ENCODE measurements around the gene MAD1L1. TPM values are rescaled to one million over a fixed set of nuclear protein-coding genes. Genes with fewer than 3 reads are reported as not detected.

Gene MAD1L1
- total and polyA plus RNA-seq, 2 donors (not counting 3 experiments of a cell fraction or from before 2014, with no cell fraction given): 34.1 to 42.3 TPM

GRCh38 chr7:2213551-2214215 lies 19.1 kb downstream of the MAD1L1 start:
- BruUV-seq (replicated peaks): no TSS peak
- no peak overlapping the region for H3K4me3 ChIP-seq (replicated peaks in 1 of 3; ENCODE audit: insufficient read depth in 1 of 3, low read depth in 1 of 3, low read length in 3 of 3)
- H3K4me1 ChIP-seq (ENCODE audit: control insufficient read depth, extremely low read depth, insufficient read depth, low read length): no peaks in the 10 kb centered on the region
- intact Hi-C loops (cut with micrococcal nuclease) (no loop called here), dilution Hi-C loops (cut with MboI; ENCODE audit: extremely low pct_ligation_motif_present, low sequenced_read_pairs) (no loop called here)
- no peak for FAIRE-seq
- H3K4me2 ChIP-seq (ENCODE audit: insufficient read depth, low read length): no peak overlapping the region
- H3K79me2 ChIP-seq (ENCODE audit: control insufficient read depth, insufficient read depth, low read length): no peaks in the 10 kb centered on the region
- no peak overlapping the region for H2AFZ ChIP-seq (ENCODE audit: low read depth, low read length)
- CTCF ChIA-PET: interaction anchor here (0.7 kb wide), 1 partner anchor 134 kb away, joined by 3 read pairs; no protein-coding TSS in a partner anchor
- peaks cover 7 to 39% of the 10 kb centered on the region in 2 experiments for H3K36me3 ChIP-seq (ENCODE audit: control insufficient read depth in 2 of 2, extremely low read depth in 1 of 2, insufficient read depth in 2 of 2, low read length in 2 of 2)
- H3K9me3 ChIP-seq (replicated peaks; ENCODE audit: control insufficient read depth, insufficient read depth, low read length): no peaks in the 10 kb centered on the region
- TF ChIP-seq, protein P1, sequence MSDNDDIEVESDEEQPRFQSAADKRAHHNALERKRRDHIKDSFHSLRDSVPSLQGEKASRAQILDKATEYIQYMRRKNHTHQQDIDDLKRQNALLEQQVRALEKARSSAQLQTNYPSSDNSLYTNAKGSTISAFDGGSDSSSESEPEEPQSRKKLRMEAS (IDR thresholded peaks at IDR 0.05; ENCODE audit: insufficient read depth, insufficient read length): no peak
- TF ChIP-seq POLR2A (IDR thresholded peaks at IDR 0.05; ENCODE audit: low read depth, low read length) (no peak), CTCF (IDR thresholded peaks at IDR 0.05; ENCODE audit: extremely low read depth in 1 of 2, insufficient read depth in 1 of 2, low read depth in 1 of 2, low read length in 2 of 2) (no peak), EZH2 (IDR thresholded peaks at IDR 0.05; ENCODE audit: borderline replicate concordance, low read depth, low read length, severe bottlenecking) (no peak), POLR2AphosphoS5 (IDR thresholded peaks at IDR 0.05; ENCODE audit: insufficient read depth, low read depth, low read length) (no peak), MYC (IDR thresholded peaks at IDR 0.05; ENCODE audit: low read depth, low read length) (no peak), GATA2 (IDR thresholded peaks at IDR 0.05; ENCODE audit: insufficient read depth, insufficient read length, low read depth, low read length) (no peak)
- H3K27me3 ChIP-seq (ENCODE audit: control insufficient read depth in 2 of 2, insufficient read depth in 2 of 2, low read length in 2 of 2): no peaks in the 10 kb centered on the region
- H3K9me1 ChIP-seq (replicated peaks; ENCODE audit: control insufficient read depth, extremely low read depth, insufficient read depth, low read length): no peaks in the 10 kb centered on the region
- no peak overlapping the region for H3K9ac ChIP-seq (replicated peaks; ENCODE audit: extremely low read depth, insufficient read depth, low read length)
- POLR2A ChIA-PET: no interaction called here
- no peak for DNase-seq (ENCODE audit: low read depth, low spot score)
- H4K20me1 ChIP-seq (replicated peaks; ENCODE audit: control insufficient read depth, extremely low read depth, insufficient read depth, low read length): no peaks in the 10 kb centered on the region
- H3K27ac ChIP-seq (ENCODE audit: insufficient read depth, low read depth, low read length): no peak overlapping the region
